Measurements from ENCODE around the gene TSPAN6. TPM values are rescaled to one million over a fixed set of nuclear protein-coding genes. Genes with fewer than 3 reads are reported as not detected.

The TSPAN6 gene, protein sequence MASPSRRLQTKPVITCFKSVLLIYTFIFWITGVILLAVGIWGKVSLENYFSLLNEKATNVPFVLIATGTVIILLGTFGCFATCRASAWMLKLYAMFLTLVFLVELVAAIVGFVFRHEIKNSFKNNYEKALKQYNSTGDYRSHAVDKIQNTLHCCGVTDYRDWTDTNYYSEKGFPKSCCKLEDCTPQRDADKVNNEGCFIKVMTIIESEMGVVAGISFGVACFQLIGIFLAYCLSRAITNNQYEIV
- total RNA-seq = 16.6 and 17.6 TPM in 2 replicates

DNA sequence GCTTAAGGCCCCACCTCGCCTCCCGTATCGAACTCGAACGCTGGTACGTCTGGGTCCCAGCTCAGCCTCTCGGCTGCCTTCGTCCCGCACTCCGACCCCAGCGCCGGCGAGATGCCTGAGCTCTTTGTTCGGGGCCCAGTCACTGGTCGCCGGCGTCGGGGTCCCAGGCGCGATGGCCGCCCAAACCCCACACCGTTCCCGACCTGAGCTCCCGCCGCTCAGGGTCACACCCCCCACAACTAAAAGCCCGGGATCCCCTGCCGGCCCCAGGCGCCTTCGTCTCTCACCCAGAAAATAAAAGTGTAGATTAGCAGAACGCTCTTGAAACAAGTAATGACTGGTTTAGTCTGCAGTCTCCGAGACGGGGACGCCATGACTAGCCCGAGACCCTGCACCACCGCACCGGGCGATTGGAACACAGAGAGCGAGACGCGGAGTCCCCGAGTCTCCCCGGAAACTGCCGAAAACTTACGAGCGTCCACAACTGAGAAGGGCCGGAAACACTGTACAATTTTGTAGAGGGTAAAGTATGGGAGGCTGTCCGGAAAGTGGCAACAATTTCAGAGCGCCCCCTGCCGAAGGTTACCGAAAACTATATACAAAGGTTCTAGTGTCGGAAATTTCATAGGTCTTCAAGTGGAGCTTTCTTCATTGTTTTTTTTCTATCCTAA lies at the start of gene TSPAN6:
TSS of gene TSPAN6 (minus strand) at position 486 of the 671 bp plus-strand sequence. CDS start at position 374, 112 bp downstream.

DNA sequence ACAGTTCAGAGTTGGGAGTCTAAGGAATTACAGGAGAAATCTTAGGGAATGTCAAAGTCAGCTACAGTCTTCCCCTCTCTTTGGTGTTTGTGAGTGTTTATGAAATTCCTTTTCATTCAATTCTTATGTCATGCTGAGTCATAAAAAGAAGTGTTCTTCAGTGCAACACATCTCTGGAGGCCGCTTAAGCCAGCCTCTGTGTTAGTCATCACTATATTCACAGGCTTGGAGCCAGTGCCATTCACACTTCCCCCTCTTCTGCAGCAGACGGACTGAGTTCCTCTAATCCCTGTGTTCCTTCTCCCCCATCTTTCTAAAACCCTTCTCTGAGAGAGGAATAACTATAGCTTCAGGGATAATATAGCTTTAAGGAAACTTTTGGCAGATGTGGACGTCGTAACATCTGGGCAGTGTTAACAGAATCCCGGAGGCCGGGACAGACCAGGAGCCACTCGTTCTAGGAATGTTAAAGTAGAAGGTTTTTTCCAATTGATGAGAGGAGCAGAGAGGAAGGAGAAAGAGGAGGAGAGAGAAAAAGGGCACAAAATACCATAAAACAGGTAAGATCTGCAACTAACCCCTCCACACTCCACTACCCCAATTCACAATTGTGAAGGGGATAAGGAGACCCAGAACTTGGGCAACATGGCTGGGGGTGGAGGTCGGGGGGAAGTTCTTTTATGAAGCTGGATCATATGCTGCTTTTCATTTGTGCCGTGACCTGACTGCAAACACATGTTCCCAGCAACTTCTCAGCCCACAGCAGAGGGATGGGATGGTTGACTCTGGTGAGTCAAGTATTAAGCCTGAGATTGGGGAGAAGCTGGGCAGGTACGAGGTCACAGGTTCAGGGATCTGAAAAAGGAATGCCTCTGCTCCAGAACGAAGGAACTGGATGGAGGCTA lies 7.6 kb upstream of the TSPAN6 start, which contains the start of gene SRPX2:
TSS of gene SRPX2 (plus strand) at position 244 of the 905 bp plus-strand sequence. CDS start 2,124 bp downstream, outside the sequence.

DNA sequence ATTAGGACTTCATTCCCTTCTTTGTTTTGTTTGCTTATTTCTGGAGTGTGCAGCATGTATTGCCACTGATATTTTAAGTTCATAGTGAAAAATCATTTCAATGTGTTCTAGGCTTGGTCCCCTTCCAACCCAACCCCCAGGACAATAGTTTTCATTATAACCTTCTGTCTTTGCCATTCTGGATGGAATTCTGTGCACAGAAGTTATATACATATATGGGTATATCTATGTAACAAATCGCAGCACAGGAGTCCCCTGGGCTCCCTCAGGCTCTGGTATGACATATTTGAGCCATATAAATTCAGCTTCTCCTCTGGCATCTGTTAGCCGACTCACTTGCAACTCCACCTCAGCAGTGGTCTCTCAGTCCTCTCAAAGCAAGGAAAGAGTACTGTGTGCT lies 52.0 kb downstream of the TSPAN6 start, which contains the start of gene TNMD:
TSS of gene TNMD (plus strand) at position 326 of the 400 bp plus-strand sequence. CDS start 83 bp downstream, outside the sequence.

Other genes with a start within 250 kb of the TSPAN6 start
- under 0.01 TPM in 1 of 2 replicates, not detected in the other for gene PCDH19, start 226.5 kb downstream of the TSPAN6 start, total RNA-seq
- gene TNMD, start 51.9 kb downstream of the TSPAN6 start, total RNA-seq = not detected in 2 replicates
- gene SRPX2, start 7.4 kb upstream of the TSPAN6 start, total RNA-seq = 78.2 and 99.2 TPM in 2 replicates
- gene SYTL4, start 95.3 kb upstream of the TSPAN6 start, total RNA-seq = 2.6 and 4.7 TPM in 2 replicates
- 11.4 and 16.6 TPM in 2 replicates for gene CSTF2, start 183.6 kb upstream of the TSPAN6 start, total RNA-seq
- not detected in 2 replicates for gene NOX1, start 237.6 kb upstream of the TSPAN6 start, total RNA-seq